Liver (tissue), 9 donors: ENCODE measurements around the gene RBBP6. TPM values are rescaled to one million over a fixed set of nuclear protein-coding genes. Genes with fewer than 3 reads are reported as not detected.

Experiments used
- DNase-seq: peaks from one replicate; pipeline ENCODE4 v3.0.0-alpha.2; 2017; ENCODE audit warnings: low spot score
- H3K27ac ChIP-seq, 2 donors: one replicate each; pipeline ENCODE4 v1.7.0; 2013; ENCODE audit warnings: inconsistent platforms in 2 of 2, low read length in 2 of 2, control low read depth in 1 of 2, low read depth in 1 of 2, mild to moderate bottlenecking in 1 of 2
- H3K27me3 ChIP-seq, 4 donors: one replicate each; pipeline versions ENCODE4 v1.6.1 to v1.7.0; 2013; ENCODE audit warnings: low read length in 3 of 4, inconsistent platforms in 1 of 4, mild to moderate bottlenecking in 1 of 4, moderate library complexity in 1 of 4; ENCODE audit not compliant: control insufficient read depth in 4 of 4, insufficient read depth in 4 of 4
- H3K36me3 ChIP-seq, 4 donors: one replicate each; pipeline versions ENCODE4 v1.6.1 to v1.7.0; 2013; ENCODE audit warnings: low read length in 3 of 4, mild to moderate bottlenecking in 3 of 4, low read depth in 1 of 4, moderate library complexity in 1 of 4; ENCODE audit not compliant: control insufficient read depth in 4 of 4, insufficient read depth in 3 of 4
- H3K4me1 ChIP-seq, 4 donors: one replicate each; pipeline versions ENCODE4 v1.6.1 to v1.7.0; 2013; ENCODE audit warnings: low read length in 3 of 4, mild to moderate bottlenecking in 3 of 4, moderate library complexity in 1 of 4; ENCODE audit not compliant: control insufficient read depth in 4 of 4, insufficient read depth in 4 of 4
- H3K4me3 ChIP-seq, 3 donors: one replicate each; pipeline versions ENCODE4 v1.6.1 to v1.7.0; 2013; ENCODE audit warnings: low read length in 3 of 3, control low read depth in 1 of 3, low read depth in 1 of 3, mild to moderate bottlenecking in 1 of 3
- H3K9ac ChIP-seq, 2 donors: one replicate each; pipeline ENCODE4 v1.7.0; 2013; ENCODE audit warnings: low read length in 2 of 2, mild to moderate bottlenecking in 2 of 2, moderate library complexity in 2 of 2, control low read depth in 1 of 2, low read depth in 1 of 2
- H3K9me3 ChIP-seq, 4 donors: one replicate each; pipeline versions ENCODE4 v1.6.1 to v1.7.0; 2013; ENCODE audit warnings: low read length in 3 of 4; ENCODE audit not compliant: control insufficient read depth in 4 of 4
- ATF3 ChIP-seq: IDR thresholded peaks from 2 replicates; pipeline ENCODE4 v1.6.1; 2016; ENCODE audit warnings: antibody characterized with exemption
- EGR1 ChIP-seq, 2 donors: IDR thresholded peaks; 2 replicates each; pipeline ENCODE4 v1.6.1; 2016 to 2018; ENCODE audit warnings: antibody characterized with exemption in 2 of 2, low read depth in 2 of 2
- FOXA1 ChIP-seq: IDR thresholded peaks from 2 replicates; pipeline ENCODE4 v1.6.1; 2016; ENCODE audit warnings: antibody characterized with exemption
- FOXA2 ChIP-seq: IDR thresholded peaks from 2 replicates; pipeline ENCODE4 v1.6.1; 2016; ENCODE audit warnings: antibody characterized with exemption
- GABPA ChIP-seq, 2 donors: IDR thresholded peaks in 1 of 2; conservative IDR thresholded peaks in 1 of 2; 2 replicates each; pipeline ENCODE4 v1.6.1; 2016; ENCODE audit warnings: antibody characterized with exemption in 2 of 2, mild to moderate bottlenecking in 1 of 2, moderate library complexity in 1 of 2
- HNF4A ChIP-seq, 2 donors: conservative IDR thresholded peaks; 2 replicates each; pipeline ENCODE4 v1.6.1; 2016; ENCODE audit warnings: antibody characterized with exemption in 2 of 2, mild to moderate bottlenecking in 2 of 2
- HNF4G ChIP-seq: IDR thresholded peaks from 2 replicates; pipeline ENCODE4 v1.6.1; 2016; ENCODE audit warnings: antibody characterized with exemption
- MAX ChIP-seq: IDR thresholded peaks from 2 replicates; pipeline ENCODE4 v1.6.1; 2016; ENCODE audit warnings: antibody characterized with exemption
- NR2F2 ChIP-seq: IDR thresholded peaks from 2 replicates; pipeline ENCODE4 v1.6.1; 2016; ENCODE audit warnings: antibody characterized with exemption
- RAD21 ChIP-seq, 2 donors: IDR thresholded peaks; 2 replicates each; pipeline ENCODE4 v1.6.1; 2016; ENCODE audit warnings: antibody characterized with exemption in 2 of 2, mild to moderate bottlenecking in 2 of 2
- REST ChIP-seq: IDR thresholded peaks from 2 replicates; pipeline ENCODE4 v1.6.1; 2016; ENCODE audit warnings: antibody characterized with exemption, mild to moderate bottlenecking
- RXRA ChIP-seq, 2 donors: IDR thresholded peaks; 2 replicates each; pipeline ENCODE4 v1.6.1; 2017 to 2018; ENCODE audit warnings: antibody characterized with exemption in 2 of 2, mild to moderate bottlenecking in 1 of 2
- SP1 ChIP-seq: IDR thresholded peaks from 2 replicates; pipeline ENCODE4 v1.6.1; 2018; ENCODE audit warnings: antibody characterized with exemption, mild to moderate bottlenecking
- TAF1 ChIP-seq: conservative IDR thresholded peaks from 2 replicates; pipeline ENCODE4 v1.6.1; 2016; ENCODE audit warnings: antibody characterized with exemption, mild to moderate bottlenecking
- ZBTB33 ChIP-seq: IDR thresholded peaks from 2 replicates; pipeline ENCODE4 v1.6.1; 2016; ENCODE audit warnings: antibody characterized with exemption
- WGBS: extraction: QIAGEN DNeasy Blood & Tissue Kit; methylation state at CpG from one replicate; pipeline ENCODE4 v1.1.7; 2013; 5-methylcytosine and 5-hydroxymethylcytosine counted together
- polyA plus RNA-seq, 2 donors: library from polyadenylated mRNA; stranded (reverse) in 1 of 2; unstranded in 1 of 2; fragments of 200-250 nt in 1 of 2; fragments of >200 nt in 1 of 2; fragmentation: Nextera tagmentation in 1 of 2; extraction: Ambion mirVana in 1 of 2; gene quantifications; one replicate each; pipeline versions ENCODE4 v1.2.1 to v1.2.3, GENCODE V29; 2013 to 2015
- total RNA-seq, 2 donors: library from RNA; depleted of rRNA; stranded (reverse); fragments of >200 nt; gene quantifications; one replicate each; pipeline ENCODE4 v1.2.3, GENCODE V29; 2014
- donor health status: healthy.
- donor health status: healthy.
- donor health status: healthy.
- donor health status: healthy.
- donor health status: healthy.

Gene RBBP6
- total and polyA plus RNA-seq, 4 donors: 8.1 to 35.8 (median 11.8) TPM

GRCh38 chr16:24518498-24518897, 20.9 kb upstream of the RBBP6 start:
- Histone ChIP-seq H3K36me3 (no peaks in the 10 kb centered on the region), H3K9me3 (no peaks in the 10 kb centered on the region), H3K4me3 (no peak overlapping the region), H3K9ac (no peak overlapping the region), H3K4me1 (no peaks in the 10 kb centered on the region), H3K27ac (no peak overlapping the region), H3K27me3 (no peaks in the 10 kb centered on the region)
- no peak for DNase-seq
- no peak for TF ChIP-seq EGR1 (IDR thresholded peaks at IDR 0.05; ENCODE audit: low read depth in 2 of 2)

- H3K4me1 ChIP-seq: no peaks in the 10 kb centered on the region
- DNase-seq: no peak
- WGBS: 86% methylated on average over 3 of the region's 3 CpGs
- no peak overlapping the region for H3K27ac ChIP-seq
- no peaks in the 10 kb centered on the region for H3K36me3 ChIP-seq
- TF ChIP-seq ZBTB33 (no peak), ATF3 (no peak), RAD21 (IDR thresholded peaks at IDR 0.05) (no peak), FOXA1 (no peak), EGR1 (IDR thresholded peaks at IDR 0.05; ENCODE audit: low read depth in 2 of 2) (no peak), REST (no peak)
- no peaks in the 10 kb centered on the region for H3K9me3 ChIP-seq
- H3K9ac ChIP-seq: no peak overlapping the region
- no peaks in the 10 kb centered on the region for H3K27me3 ChIP-seq
- no peak overlapping the region for H3K4me3 ChIP-seq
These were observed 18.4 kb upstream of the RBBP6 start for GRCh38 chr16:24520983-24521382.

- no peaks in the 10 kb centered on the region for H3K9me3 ChIP-seq
- WGBS: 93% methylated on average over 13 of the region's 13 CpGs
- H3K36me3 ChIP-seq: no peaks in the 10 kb centered on the region
- H3K27me3 ChIP-seq: no peaks in the 10 kb centered on the region
- no peak for TF ChIP-seq FOXA1
- DNase-seq: no peak
- no peak overlapping the region for H3K9ac ChIP-seq
- no peak overlapping the region for H3K4me3 ChIP-seq
- H3K4me1 ChIP-seq: no peaks in the 10 kb centered on the region
- no peak overlapping the region for H3K27ac ChIP-seq
These were observed 16.6 kb upstream of the RBBP6 start for GRCh38 chr16:24522751-24523150.

- Histone ChIP-seq H3K36me3 (no peaks in the 10 kb centered on the region), H3K4me3 (no peak overlapping the region), H3K9ac (no peak overlapping the region), H3K27ac (no peak overlapping the region), H3K4me1 (no peaks in the 10 kb centered on the region), H3K27me3 (no peaks in the 10 kb centered on the region), H3K9me3 (no peaks in the 10 kb centered on the region)
- 64% methylated on average over 8 of the region's 8 CpGs for WGBS
- no peak for DNase-seq
- TF ChIP-seq FOXA2 (no peak), HNF4A (conservative IDR thresholded peaks at IDR 0.05) (no peak), ATF3 (no peak), HNF4G (no peak), SP1 (no peak), MAX (no peak), EGR1 (IDR thresholded peaks at IDR 0.05; ENCODE audit: low read depth in 2 of 2) (no peak), TAF1 (no peak), GABPA (IDR thresholded peaks at IDR 0.05 in 1 of 2, conservative IDR thresholded peaks at IDR 0.05 in 1 of 2) (no peak), RXRA (IDR thresholded peaks at IDR 0.05) (no peak), NR2F2 (no peak), RAD21 (IDR thresholded peaks at IDR 0.05) (no peak)
These were observed 15.8 kb upstream of the RBBP6 start for GRCh38 chr16:24523569-24523968.
